H1 (cell line): ENCODE data around the gene VASP. TPM values are rescaled to one million over a fixed set of nuclear protein-coding genes. Genes with fewer than 3 reads are reported as not detected.

Experiments used
- CTCF ChIA-PET: fragments of 300-600 bp; sonication (Branson Sonifier 250); formaldehyde crosslinking; loops from one replicate; lab custom pipeline; 2021; ENCODE audit not compliant: partially characterized antibody; lab: Charles Lee
- POLR2A ChIA-PET: fragments of 300-600 bp; sonication (Branson Sonifier 250); formaldehyde crosslinking; loops from one replicate; lab custom pipeline; 2021; ENCODE audit warnings: inconsistent platforms; ENCODE audit not compliant: partially characterized antibody; lab: Charles Lee
- DNase-seq, 2 experiments: peaks; one replicate each; pipeline versions ENCODE4 v3.0.0 to v3.0.0-alpha.2; 2010 to 2022; ENCODE audit warnings: low spot score in 2 of 2, low read depth in 1 of 2, mixed read lengths in 1 of 2
- FAIRE-seq: peaks from 2 replicates; lab custom pipeline; 2011; peaks lifted over from hg19 to GRCh38; lab: Jason Lieb, UNC
- H2AFZ ChIP-seq: 2 replicates; pipeline ENCODE4 v1.8.1; 2012; ENCODE audit warnings: low read length, inconsistent platforms
- H2AK5ac ChIP-seq: 2 replicates; pipeline ENCODE4 v1.6.1; 2013; ENCODE audit warnings: low read depth, low read length
- H2BK120ac ChIP-seq: replicated peaks from 2 replicates; pipeline ENCODE3; 2013; ENCODE audit warnings: low read depth, low read length, inconsistent platforms
- H2BK12ac ChIP-seq: 2 replicates; pipeline ENCODE4 v1.6.1; 2013; ENCODE audit warnings: low read depth, low read length
- H2BK15ac ChIP-seq: 2 replicates; pipeline ENCODE4 v1.6.1; 2013; ENCODE audit warnings: low read length
- H2BK20ac ChIP-seq: 2 replicates; pipeline ENCODE4 v1.6.1; 2013; ENCODE audit warnings: low read length
- H2BK5ac ChIP-seq: 2 replicates; pipeline ENCODE4 v1.6.1; 2013; ENCODE audit warnings: low read depth, low read length
- H3K14ac ChIP-seq: 2 replicates; pipeline ENCODE4 v1.6.1; 2013; ENCODE audit warnings: inconsistent platforms; ENCODE audit not compliant: insufficient read length
- H3K18ac ChIP-seq: 2 replicates; pipeline ENCODE4 v1.6.1; 2013; ENCODE audit warnings: low read length; ENCODE audit errors: extremely low read depth
- H3K23ac ChIP-seq: 2 replicates; pipeline ENCODE4 v1.6.1; 2013; ENCODE audit warnings: inconsistent platforms; ENCODE audit not compliant: insufficient read length
- H3K23me2 ChIP-seq: 2 replicates; pipeline ENCODE4 v1.6.1; 2013; ENCODE audit warnings: low read depth, low read length
- H3K27ac ChIP-seq: 2 replicates; pipeline ENCODE4 v1.6.1; 2011; ENCODE audit warnings: low read depth, low read length, inconsistent platforms
- H3K27me3 ChIP-seq, 4 experiments: replicated peaks in 1 of 4; 1 replicate in 1 of 4; 2 replicates in 3 of 4; pipeline versions ENCODE4 v1.6.1 to v1.8.1; 2011 to 2013; ENCODE audit warnings: low read length in 3 of 4, mild to moderate bottlenecking in 3 of 4, inconsistent platforms in 2 of 4, mixed read lengths in 2 of 4, moderate library complexity in 1 of 4; ENCODE audit not compliant: control insufficient read depth in 3 of 4, insufficient read depth in 3 of 4; ENCODE audit errors: extremely low read depth in 1 of 4
- H3K36me3 ChIP-seq, 4 experiments: 2 replicates each; pipeline versions ENCODE4 v1.6.1 to v1.8.1; 2011 to 2013; ENCODE audit warnings: mild to moderate bottlenecking in 4 of 4, low read length in 3 of 4, moderate library complexity in 2 of 4, control low read depth in 1 of 4, inconsistent platforms in 1 of 4; ENCODE audit not compliant: insufficient read depth in 4 of 4, control insufficient read depth in 2 of 4
- H3K4ac ChIP-seq: replicated peaks from 2 replicates; pipeline ENCODE3; 2013; ENCODE audit warnings: low read length, low read depth, mixed read lengths, inconsistent platforms; ENCODE audit not compliant: insufficient read length
- H3K4me1 ChIP-seq, 4 experiments: replicated peaks in 1 of 4; 1 replicate in 1 of 4; 2 replicates in 3 of 4; pipeline versions ENCODE4 v1.6.1 to v1.8.1; 2011 to 2013; ENCODE audit warnings: low read length in 3 of 4, inconsistent platforms in 2 of 4, mixed read lengths in 1 of 4; ENCODE audit not compliant: insufficient read depth in 4 of 4, control insufficient read depth in 3 of 4
- H3K4me2 ChIP-seq, 2 experiments: 2 replicates each; pipeline versions ENCODE4 v1.6.1 to v1.8.1; 2011 to 2013; ENCODE audit warnings: low read depth in 2 of 2, low read length in 2 of 2, control low read depth in 1 of 2, inconsistent platforms in 1 of 2, mild to moderate bottlenecking in 1 of 2; ENCODE audit not compliant: insufficient read depth in 1 of 2
- H3K4me3 ChIP-seq, 4 experiments: fragments of 200-600, 300-600 bp in 1 of 4; sonication (generic), shearing (Covaris generic), sonication (Bioruptor Twin) in 1 of 4; 2 replicates each; pipeline versions ENCODE4 v1.5.1 to v1.8.1; 2011 to 2016; ENCODE audit warnings: low read length in 4 of 4, low read depth in 3 of 4, control low read depth in 2 of 4, inconsistent platforms in 2 of 4, mild to moderate bottlenecking in 2 of 4, mixed read lengths in 1 of 4, moderate library complexity in 1 of 4; ENCODE audit not compliant: insufficient read depth in 2 of 4; ENCODE audit errors: extremely low read depth in 1 of 4
- H3K56ac ChIP-seq: replicated peaks from 2 replicates; pipeline ENCODE3; 2013; ENCODE audit warnings: low read depth, mild to moderate bottlenecking, mixed read lengths, low read length, inconsistent platforms; ENCODE audit not compliant: insufficient read length
- H3K79me1 ChIP-seq: 2 replicates; pipeline ENCODE4 v1.6.1; 2013; ENCODE audit warnings: low read depth, low read length, control low read depth
- H3K79me2 ChIP-seq, 2 experiments: 2 replicates each; pipeline versions ENCODE4 v1.6.1 to v1.8.1; 2012 to 2013; ENCODE audit warnings: low read length in 2 of 2, mild to moderate bottlenecking in 2 of 2, inconsistent platforms in 1 of 2; ENCODE audit not compliant: insufficient read depth in 2 of 2, control insufficient read depth in 1 of 2
- H3K9ac ChIP-seq, 4 experiments: replicated peaks in 1 of 4; 1 replicate in 1 of 4; 2 replicates in 3 of 4; pipeline versions ENCODE4 v1.6.1 to v1.8.1; 2011 to 2013; ENCODE audit warnings: low read depth in 3 of 4, low read length in 3 of 4, control low read depth in 2 of 4, mild to moderate bottlenecking in 2 of 4, moderate library complexity in 2 of 4, inconsistent platforms in 1 of 4; ENCODE audit errors: extremely low read depth in 1 of 4
- H3K9me3 ChIP-seq, 2 experiments: 2 replicates each; pipeline versions ENCODE4 v1.6.1 to v1.8.1; 2012 to 2013; ENCODE audit warnings: mild to moderate bottlenecking in 2 of 2, moderate library complexity in 2 of 2, control low read depth in 1 of 2, inconsistent platforms in 1 of 2, low read depth in 1 of 2, low read length in 1 of 2, mixed read lengths in 1 of 2; ENCODE audit not compliant: insufficient read depth in 2 of 2
- H4K20me1 ChIP-seq, 2 experiments: replicated peaks in 1 of 2; 2 replicates each; pipeline versions ENCODE3 to v1.8.1; 2011 to 2013; ENCODE audit warnings: inconsistent platforms in 2 of 2, low read length in 2 of 2, mild to moderate bottlenecking in 1 of 2; ENCODE audit not compliant: insufficient read depth in 2 of 2, control insufficient read depth in 1 of 2
- H4K5ac ChIP-seq: 2 replicates; pipeline ENCODE4 v1.6.1; 2013; ENCODE audit warnings: low read length, low read depth, mixed read lengths, inconsistent platforms; ENCODE audit not compliant: insufficient read length
- H4K8ac ChIP-seq: 2 replicates; pipeline ENCODE4 v1.8.0; 2013; ENCODE audit warnings: mild to moderate bottlenecking, moderate library complexity, low read length, inconsistent platforms; ENCODE audit not compliant: insufficient read depth; ENCODE audit errors: extremely low read depth
- H4K91ac ChIP-seq: replicated peaks from 2 replicates; pipeline ENCODE3; 2013; ENCODE audit warnings: low read length, mixed read lengths, inconsistent platforms; ENCODE audit not compliant: insufficient read length
- RXRA ChIP-seq: IDR thresholded peaks from 2 replicates; pipeline ENCODE4 v1.6.1; 2011; ENCODE audit warnings: low read depth, mild to moderate bottlenecking, low read length, moderate library complexity; ENCODE audit not compliant: insufficient read depth
- SIX5 ChIP-seq: IDR thresholded peaks from 2 replicates; pipeline ENCODE4 v1.6.1; 2011; ENCODE audit warnings: mild to moderate bottlenecking, low read depth, low read length
- ZNF274 ChIP-seq: IDR thresholded peaks from 2 replicates; pipeline ENCODE4 v1.7.0; 2012; ENCODE audit warnings: low read length, borderline replicate concordance; ENCODE audit errors: extremely low read depth
- WGBS, 2 experiments: shearing (Covaris generic) in 1 of 2; methylation state at CpG; one replicate each; pipeline versions ENCODE4 v1.1.6 to v1.1.7; 2013 to 2015; ENCODE audit warnings: low lambda C conversion rate in 2 of 2, mixed read lengths in 2 of 2, inconsistent platforms in 1 of 2, low coverage in 1 of 2, missing lambda C conversion rate in 1 of 2; ENCODE audit not compliant: insufficient replicate concordance in 2 of 2, insufficient coverage in 1 of 2, insufficient read length in 1 of 2; ENCODE audit errors: extremely low coverage in 1 of 2, missing lambda C conversion rate in 1 of 2; 5-methylcytosine and 5-hydroxymethylcytosine counted together
- polyA plus RNA-seq, 7 experiments: library from polyadenylated mRNA; depleted of rRNA in 3 of 7; stranded (reverse) in 5 of 7; unstranded in 2 of 7; fragments of >200 nt in 5 of 7; fragments of 200-250 nt in 2 of 7; gene quantifications; 1 replicate in 5 of 7; 2 replicates in 1 of 7; 4 replicates in 1 of 7; pipeline versions ENCODE4 v1.2.1 to v1.2.3, GENCODE V29; 2011 to 2013; ENCODE audit warnings: missing spikeins in 2 of 7, mixed read lengths in 2 of 7
- total RNA-seq: library from RNA; stranded (reverse); fragmentation: NEBNext Ultra II Directional; extraction: Animal tissue kit (Norgen Biotek cat#: 25700); gene quantifications from 2 replicates; pipeline ENCODE4 v1.2.1, GENCODE V29; 2021

VASP gene
- total and polyA plus RNA-seq, 2 of the 8 experiments (the other 6 are each of a cell fraction or from before 2014, with no cell fraction given) = 89.7 to 135 TPM

- 0 out of 2 replicates have a peak overlapping the region, but pooled peaks have one; percentile 53 for H2AK5ac ChIP-seq
- H2BK15ac ChIP-seq = peak overlapping the region; percentile 97; the same call in 1 of the 2 replicates
- no peak overlapping the region for H3K14ac ChIP-seq
- no peak overlapping the region for H2BK5ac ChIP-seq
- no peaks in the 10 kb centered on the region for H3K23me2 ChIP-seq
- no peak overlapping the region for H2BK20ac ChIP-seq
- no peak overlapping the region for H4K8ac ChIP-seq
- no peak overlapping the region for H3K27ac ChIP-seq
- no peak for FAIRE-seq
- no peak overlapping the region for H3K9ac ChIP-seq
- no peak for DNase-seq
- H3K27me3 ChIP-seq = no peaks in the 10 kb centered on the region
- H3K79me2 ChIP-seq = no peaks in the 10 kb centered on the region
- H3K23ac ChIP-seq = no peak overlapping the region
- 91% methylated on average over 10 of the region's 13 CpGs; no CpG with 5 or more reads in 1 of the 2 experiments for WGBS, 2 experiments
- no peak overlapping the region for H3K4me3 ChIP-seq
- no peak overlapping the region for H3K56ac ChIP-seq
- no peak overlapping the region for H4K91ac ChIP-seq
- H2AFZ ChIP-seq = no peak overlapping the region
- no peak overlapping the region; the same call in 1 of the 2 replicates for H3K18ac ChIP-seq
- no peaks in the 10 kb centered on the region for H3K79me1 ChIP-seq
- CTCF ChIA-PET = interaction anchor here (0.6 to 32.9 kb wide), 40 partner anchors 8 to 597 kb away, joined by 3 to 760 read pairs (median 6); partner anchors contain the start of genes ERCC1, FOSB, PPM1N and PPP1R13L
- H2BK120ac ChIP-seq = no peak overlapping the region
- no peak overlapping the region; the same call in 1 of the 2 replicates for H2BK12ac ChIP-seq
- no peak overlapping the region for H3K4ac ChIP-seq
- no peak overlapping the region; a peak in 1 of 4 replicates for H3K4me2 ChIP-seq
- POLR2A ChIA-PET = interaction anchor here (0.6 to 2.3 kb wide), 12 partner anchors 13 to 285 kb away, joined by 3 to 16 read pairs (median 4); partner anchors contain the start of genes FOSB, PPM1N and SIX5
- H3K9me3 ChIP-seq = no peaks in the 10 kb centered on the region
- H3K36me3 ChIP-seq = no peaks in the 10 kb centered on the region; a peak in 1 of 8 replicates
- peaks cover 0 to 3% (median 0%) of the 10 kb centered on the region in 4 experiments; a peak in 1 of 7 replicates for H3K4me1 ChIP-seq
- no peak overlapping the region for H4K5ac ChIP-seq
- peaks cover 0 to 4% of the 10 kb centered on the region in 2 experiments for H4K20me1 ChIP-seq
- TF ChIP-seq RXRA = no peak
- no peak for TF ChIP-seq SIX5
- TF ChIP-seq ZNF274 = no peak
These were observed 22.9 kb upstream of the VASP start for GRCh38 chr19:45484273-45484945.
